K562 (cell line): ENCODE measurements around the gene JUP. TPM values are rescaled to one million over a fixed set of nuclear protein-coding genes. Genes with fewer than 3 reads are reported as not detected.

ENCODE experiments used
- ATF7 ChIP-seq: fragments of 450-650 bp; IDR thresholded peaks from 2 replicates; pipeline ENCODE4 v1.7.1; 2014; ENCODE audit warnings: mild to moderate bottlenecking, moderate library complexity
- CBFB ChIP-seq: sonication (generic); formaldehyde crosslinking; IDR thresholded peaks from 2 replicates; pipeline ENCODE4 v1.4.0; 2020; ENCODE audit warnings: mild to moderate bottlenecking, missing genetic modification reagents
- CBX3 ChIP-seq, 2 experiments: IDR thresholded peaks; 1 replicate in 1 of 2; 2 replicates in 1 of 2; pipeline ENCODE4 v1.6.1; 2012; ENCODE audit warnings: inconsistent platforms in 2 of 2, low read length in 2 of 2, borderline replicate concordance in 1 of 2, control low read depth in 1 of 2
- E2F3 ChIP-seq: fragments of 250-450 bp; sonication (Bioruptor Pico); IDR thresholded peaks from 2 replicates; pipeline ENCODE4 v1.4.0; 2020; ENCODE audit warnings: mild to moderate bottlenecking
- ESRRB ChIP-seq: fragments of 250-450 bp; sonication (Bioruptor Pico); IDR thresholded peaks from 2 replicates; pipeline ENCODE4 v1.5.0; 2020; ENCODE audit warnings: mild to moderate bottlenecking, moderate library complexity, borderline replicate concordance
- GTF2F1 ChIP-seq: IDR thresholded peaks from 2 replicates; pipeline ENCODE4 v1.6.1; 2011; ENCODE audit warnings: low read depth, low read length, improper control_type of control experiment
- HES1 ChIP-seq: fragments of 450-650 bp; IDR thresholded peaks from 2 replicates; pipeline ENCODE4 v1.6.1; 2016; ENCODE audit warnings: low read depth, mild to moderate bottlenecking, moderate library complexity
- HMGN3 ChIP-seq: IDR thresholded peaks from 2 replicates; pipeline ENCODE4 v1.6.1; 2011; ENCODE audit warnings: borderline replicate concordance, low read depth, mild to moderate bottlenecking, mixed read lengths, low read length; ENCODE audit not compliant: insufficient read length; ENCODE audit errors: extremely low read depth
- HNRNPL ChIP-seq: fragments of 200-400 bp; formaldehyde crosslinking; IDR thresholded peaks from 2 replicates; pipeline ENCODE4 v1.6.1; 2017; ENCODE audit warnings: low read depth, mild to moderate bottlenecking, low read length
- MYNN ChIP-seq, 2 experiments: sonication (generic); formaldehyde crosslinking in 1 of 2; IDR thresholded peaks; 2 replicates each; pipeline versions ENCODE4 v1.5.0 to v1.6.1; 2016 to 2020; ENCODE audit warnings: antibody characterized with exemption in 1 of 2, missing genetic modification reagents in 1 of 2
- NFXL1 ChIP-seq: fragments of 450-650 bp; formaldehyde crosslinking; IDR thresholded peaks from 2 replicates; pipeline ENCODE4 v1.4.0; 2021; ENCODE audit warnings: mild to moderate bottlenecking
- NONO ChIP-seq, 2 experiments: fragments of 200-400 bp in 1 of 2; fragments of 450-650 bp in 1 of 2; formaldehyde crosslinking in 1 of 2; IDR thresholded peaks; 2 replicates each; pipeline ENCODE4 v1.6.1; 2017; ENCODE audit warnings: low read depth in 2 of 2, mild to moderate bottlenecking in 2 of 2, moderate library complexity in 2 of 2, low read length in 1 of 2
- POLR2H ChIP-seq: IDR thresholded peaks from 2 replicates; pipeline ENCODE4 v1.6.1; 2016; ENCODE audit warnings: missing genetic modification characterization, low read depth, mild to moderate bottlenecking, control low read depth, missing compliant biosample characterization, moderate library complexity
- THRAP3 ChIP-seq: fragments of 450-650 bp; IDR thresholded peaks from 2 replicates; pipeline ENCODE4 v1.6.1; 2016; ENCODE audit warnings: mild to moderate bottlenecking, inconsistent platforms, borderline replicate concordance
- TRIM24 ChIP-seq, 2 experiments: fragments of 450-650 bp; IDR thresholded peaks; 2 replicates each; pipeline ENCODE4 v1.6.1; 2016
- ZBTB7A ChIP-seq: IDR thresholded peaks from 2 replicates; pipeline ENCODE4 v1.6.1; 2011; ENCODE audit warnings: low read depth, mild to moderate bottlenecking, low read length, moderate library complexity, borderline replicate concordance; ENCODE audit not compliant: control insufficient read depth
- ZNF584 ChIP-seq: fragments of 200-800 bp; sonication (Bioruptor generic); IDR thresholded peaks from 2 replicates; pipeline ENCODE4 v1.6.1; 2016; ENCODE audit warnings: low read depth, mild to moderate bottlenecking, missing genetic modification characterization, missing compliant biosample characterization
- ZNF592 ChIP-seq: fragments of 450-650 bp; IDR thresholded peaks from 2 replicates; pipeline ENCODE4 v1.6.1; 2017; ENCODE audit warnings: antibody characterized with exemption, mild to moderate bottlenecking
- polyA plus RNA-seq, 8 experiments: library from polyadenylated mRNA; depleted of rRNA in 4 of 8; stranded (reverse) in 5 of 8; unstranded in 3 of 8; fragments of >200 nt; fragmentation: Nextera tagmentation in 2 of 8; fragmentation: Illumina TruSeq in 1 of 8; extraction: Ambion mirVana in 2 of 8; extraction: Trizol in 1 of 8; gene quantifications; 2 replicates each; pipeline versions ENCODE4 v1.2.1 to v1.2.3, GENCODE V29; 2011 to 2014; ENCODE audit warnings: inconsistent platforms in 1 of 8, missing spikeins in 1 of 8
- total RNA-seq, 7 experiments: library from RNA; depleted of rRNA in 6 of 7; stranded (reverse); fragments of >200 nt in 6 of 7; fragmentation: Illumina TruSeq in 2 of 7; extraction: Trizol in 2 of 7; gene quantifications; 2 replicates each; pipeline versions ENCODE4 v1.2.1 to v1.2.3, GENCODE V29; 2011 to 2021; ENCODE audit warnings: low replicate concordance in 1 of 7
- TF ChIP-seq, protein P1 (sequence below): sonication (generic); formaldehyde crosslinking; IDR thresholded peaks from 2 replicates; pipeline ENCODE4 v1.8.0; 2022; ENCODE audit warnings: mild to moderate bottlenecking, missing genetic modification reagents, borderline replicate concordance

JUP gene
- total and polyA plus RNA-seq, 9 of the 15 experiments (the other 6 are each of a cell fraction or from before 2014, with no cell fraction given) = 6.4 to 177 (median 31.2) TPM

DNA sequence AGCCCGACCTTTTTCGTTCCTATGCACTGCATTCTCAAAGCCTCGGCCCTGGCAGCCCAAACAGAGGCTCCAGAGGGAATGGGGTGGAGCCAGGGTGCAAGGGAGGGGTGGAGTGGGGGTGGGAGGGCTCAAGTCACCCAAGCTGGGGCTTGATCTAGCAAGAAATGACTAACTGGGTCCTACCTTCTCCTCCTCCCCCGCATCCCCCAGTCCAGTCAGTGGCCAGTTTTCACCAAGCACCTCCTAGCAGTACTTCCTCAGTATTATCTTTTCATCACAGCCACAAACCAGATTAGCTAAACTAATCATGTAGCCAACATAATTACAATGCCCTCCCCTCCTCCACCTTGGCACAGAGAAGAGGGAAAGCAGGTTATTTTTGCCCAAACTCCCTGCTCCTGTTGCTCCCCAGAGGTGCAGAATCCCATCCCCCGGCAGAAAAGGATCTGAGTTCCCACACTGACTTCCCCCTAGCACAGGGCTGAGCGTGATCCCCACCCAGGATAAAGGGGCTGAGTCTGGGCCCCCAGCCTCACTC is 2.2 kb downstream of the JUP start (continued):
- TF ChIP-seq CBX3 (IDR thresholded peaks at IDR 0.05; ENCODE audit: borderline replicate concordance in 1 of 2, low read length in 2 of 2) (0 out of 3 replicates have a peak, but pooled peaks of 1 of the 2 experiments have one; percentile 46), E2F3 (CRISPR knock-in tag) (no peak), CBFB (no peak), ESRRB (CRISPR knock-in tag) (no peak), ZNF584 (CRISPR knock-in tag) (no peak), ATF7 (peak; percentile 50), NONO (IDR thresholded peaks at IDR 0.05; ENCODE audit: low read depth in 2 of 2, low read length in 1 of 2) (no peak), HNRNPL (no peak), MYNN (IDR thresholded peaks at IDR 0.05) (peak; percentile 40; the same call in 1 of the 2 replicates), MYNN (CRISPR knock-in tag; IDR thresholded peaks at IDR 0.05) (no peak), POLR2H (tag) (no peak), GTF2F1 (no peak), ZNF592 (no peak), NFXL1 (CRISPR knock-in tag) (no peak), THRAP3 (no peak), HMGN3 (no peak), ZBTB7A (peak; percentile 86), HES1 (no peak), TRIM24 (IDR thresholded peaks at IDR 0.05) (0 out of 4 replicates have a peak, but pooled peaks of 1 of the 2 experiments have one; percentile 35)
- TF ChIP-seq, protein P1, sequence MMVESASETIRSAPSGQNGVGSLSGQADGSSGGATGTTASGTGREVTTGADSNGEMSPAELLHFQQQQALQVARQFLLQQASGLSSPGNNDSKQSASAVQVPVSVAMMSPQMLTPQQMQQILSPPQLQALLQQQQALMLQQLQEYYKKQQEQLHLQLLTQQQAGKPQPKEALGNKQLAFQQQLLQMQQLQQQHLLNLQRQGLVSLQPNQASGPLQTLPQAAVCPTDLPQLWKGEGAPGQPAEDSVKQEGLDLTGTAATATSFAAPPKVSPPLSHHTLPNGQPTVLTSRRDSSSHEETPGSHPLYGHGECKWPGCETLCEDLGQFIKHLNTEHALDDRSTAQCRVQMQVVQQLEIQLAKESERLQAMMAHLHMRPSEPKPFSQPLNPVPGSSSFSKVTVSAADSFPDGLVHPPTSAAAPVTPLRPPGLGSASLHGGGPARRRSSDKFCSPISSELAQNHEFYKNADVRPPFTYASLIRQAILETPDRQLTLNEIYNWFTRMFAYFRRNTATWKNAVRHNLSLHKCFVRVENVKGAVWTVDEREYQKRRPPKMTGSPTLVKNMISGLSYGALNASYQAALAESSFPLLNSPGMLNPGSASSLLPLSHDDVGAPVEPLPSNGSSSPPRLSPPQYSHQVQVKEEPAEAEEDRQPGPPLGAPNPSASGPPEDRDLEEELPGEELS (CRISPR knock-in tag) = no peak
